Measurements from ENCODE around the gene BLOC1S1. TPM values are rescaled to one million over a fixed set of nuclear protein-coding genes. Genes with fewer than 3 reads are reported as not detected.

Gene BLOC1S1
- polyA plus RNA-seq, 1 donor (not counting 4 experiments of a cell fraction or from before 2014, with no cell fraction given) = 62.5 TPM

DNA sequence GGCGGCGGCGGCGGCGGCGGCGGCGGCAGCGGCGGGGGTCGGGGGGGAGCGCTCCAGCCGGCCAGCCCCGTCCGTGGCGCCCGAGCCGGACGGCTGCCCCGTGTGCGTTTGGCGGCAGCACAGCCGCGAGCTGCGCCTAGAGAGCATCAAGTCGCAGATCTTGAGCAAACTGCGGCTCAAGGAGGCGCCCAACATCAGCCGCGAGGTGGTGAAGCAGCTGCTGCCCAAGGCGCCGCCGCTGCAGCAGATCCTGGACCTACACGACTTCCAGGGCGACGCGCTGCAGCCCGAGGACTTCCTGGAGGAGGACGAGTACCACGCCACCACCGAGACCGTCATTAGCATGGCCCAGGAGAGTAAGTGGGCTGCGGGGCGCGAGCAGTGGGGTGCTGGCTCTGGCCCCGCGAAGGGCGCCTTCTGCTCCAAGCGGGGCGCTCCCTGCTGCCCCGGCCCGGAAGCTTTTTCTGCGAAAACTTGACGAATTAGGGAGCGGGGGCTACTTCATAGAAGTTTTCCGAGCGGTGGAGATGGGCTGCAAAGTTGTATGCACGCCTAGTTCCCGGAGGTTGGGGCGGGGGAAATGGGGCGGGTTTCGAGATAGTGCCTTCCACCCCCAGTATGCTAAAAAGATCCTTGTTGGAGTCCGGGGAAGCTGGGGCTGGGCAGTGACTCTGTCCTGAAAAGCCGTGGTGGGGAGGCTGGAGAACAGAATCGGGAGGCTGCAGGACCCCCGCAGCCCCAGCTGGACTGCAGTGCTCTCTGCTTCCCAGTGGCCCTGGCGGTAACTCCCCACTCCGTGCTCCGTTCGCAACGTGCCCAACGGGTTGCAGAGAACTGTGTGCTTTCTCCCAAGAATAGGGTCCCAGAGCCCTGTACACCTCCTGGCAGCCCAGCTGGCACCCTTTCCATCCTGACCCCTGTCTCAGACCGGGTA lies 27.8 kb downstream of the BLOC1S1 start:
- Histone ChIP-seq H3K27ac (ENCODE audit: control insufficient read depth, insufficient read depth, low read length) (no peak overlapping the region), H2AFZ (ENCODE audit: control insufficient read depth, low read length) (peak overlapping the region; percentile 85), H3K9ac (ENCODE audit: control insufficient read depth, extremely low read depth, insufficient read depth, low read length) (no peak overlapping the region), H3K27me3 (ENCODE audit: control insufficient read depth, extremely low read depth, insufficient read depth, low read length) (no peaks in the 10 kb centered on the region), H4K20me1 (ENCODE audit: control insufficient read depth, extremely low read depth, insufficient read depth, low read length) (no peaks in the 10 kb centered on the region), H3K79me2 (ENCODE audit: control insufficient read depth, insufficient read depth, low read length) (no peaks in the 10 kb centered on the region), H3K4me1 (ENCODE audit: control insufficient read depth, extremely low read depth, insufficient read depth, low read length) (peaks cover 8% of the 10 kb centered on the region), H3K4me3 (ENCODE audit: control insufficient read depth in 2 of 3, extremely low read depth in 1 of 3, insufficient read depth in 2 of 3, low read depth in 1 of 3, low read length in 3 of 3) (peak overlapping the region; percentile 57 to 74 (median 72)), H3K36me3 (ENCODE audit: control insufficient read depth in 2 of 2, extremely low read depth in 1 of 2, insufficient read depth in 2 of 2, low read length in 2 of 2) (peaks cover 0 to 1% of the 10 kb centered on the region in 2 experiments), H3K4me2 (ENCODE audit: control insufficient read depth, extremely low read depth, insufficient read depth, low read depth, low read length) (peak overlapping the region; percentile 89), H3K9me3 (ENCODE audit: control insufficient read depth, low read depth, low read length) (no peaks in the 10 kb centered on the region), H3K9me1 (ENCODE audit: control insufficient read depth, extremely low read depth, insufficient read depth, low read length) (no peaks in the 10 kb centered on the region)
- no peak for TF ChIP-seq EZH2 (IDR thresholded peaks at IDR 0.05; ENCODE audit: low read length)
- TF ChIP-seq, protein P1, sequence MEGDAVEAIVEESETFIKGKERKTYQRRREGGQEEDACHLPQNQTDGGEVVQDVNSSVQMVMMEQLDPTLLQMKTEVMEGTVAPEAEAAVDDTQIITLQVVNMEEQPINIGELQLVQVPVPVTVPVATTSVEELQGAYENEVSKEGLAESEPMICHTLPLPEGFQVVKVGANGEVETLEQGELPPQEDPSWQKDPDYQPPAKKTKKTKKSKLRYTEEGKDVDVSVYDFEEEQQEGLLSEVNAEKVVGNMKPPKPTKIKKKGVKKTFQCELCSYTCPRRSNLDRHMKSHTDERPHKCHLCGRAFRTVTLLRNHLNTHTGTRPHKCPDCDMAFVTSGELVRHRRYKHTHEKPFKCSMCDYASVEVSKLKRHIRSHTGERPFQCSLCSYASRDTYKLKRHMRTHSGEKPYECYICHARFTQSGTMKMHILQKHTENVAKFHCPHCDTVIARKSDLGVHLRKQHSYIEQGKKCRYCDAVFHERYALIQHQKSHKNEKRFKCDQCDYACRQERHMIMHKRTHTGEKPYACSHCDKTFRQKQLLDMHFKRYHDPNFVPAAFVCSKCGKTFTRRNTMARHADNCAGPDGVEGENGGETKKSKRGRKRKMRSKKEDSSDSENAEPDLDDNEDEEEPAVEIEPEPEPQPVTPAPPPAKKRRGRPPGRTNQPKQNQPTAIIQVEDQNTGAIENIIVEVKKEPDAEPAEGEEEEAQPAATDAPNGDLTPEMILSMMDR (optimal IDR thresholded peaks at IDR 0.05 in 1 of 3, IDR thresholded peaks at IDR 0.05 in 1 of 3, conservative IDR thresholded peaks at IDR 0.05 in 1 of 3; ENCODE audit: extremely low read depth in 1 of 3, insufficient read depth in 2 of 3, low read length in 3 of 3) = peak in 2 of 3 experiments; percentile 20 to 37
- dilution Hi-C loops (cut with MboI; ENCODE audit: extremely low pct_ligation_motif_present, low sequenced_read_pairs) = no loop called here
- no peak for DNase-seq (ENCODE audit: low read depth, low spot score)
- no peak for FAIRE-seq

- H3K79me2 ChIP-seq (ENCODE audit: control insufficient read depth, insufficient read depth, low read length) = no peaks in the 10 kb centered on the region
- no peaks in the 10 kb centered on the region for H4K20me1 ChIP-seq (ENCODE audit: control insufficient read depth, extremely low read depth, insufficient read depth, low read length)
- no peak overlapping the region for H3K9ac ChIP-seq (ENCODE audit: control insufficient read depth, extremely low read depth, insufficient read depth, low read length)
- peak overlapping the region; percentile 57 to 74 (median 72) for H3K4me3 ChIP-seq (ENCODE audit: control insufficient read depth in 2 of 3, extremely low read depth in 1 of 3, insufficient read depth in 2 of 3, low read depth in 1 of 3, low read length in 3 of 3)
- no peak for DNase-seq (ENCODE audit: low read depth, low spot score)
- peaks cover 0 to 1% of the 10 kb centered on the region in 2 experiments for H3K36me3 ChIP-seq (ENCODE audit: control insufficient read depth in 2 of 2, extremely low read depth in 1 of 2, insufficient read depth in 2 of 2, low read length in 2 of 2)
- H3K9me1 ChIP-seq (ENCODE audit: control insufficient read depth, extremely low read depth, insufficient read depth, low read length) = no peaks in the 10 kb centered on the region
- peaks cover 8% of the 10 kb centered on the region for H3K4me1 ChIP-seq (ENCODE audit: control insufficient read depth, extremely low read depth, insufficient read depth, low read length)
- peak; percentile 9 for FAIRE-seq
- no peak overlapping the region for H2AFZ ChIP-seq (ENCODE audit: control insufficient read depth, low read length)
- no peaks in the 10 kb centered on the region for H3K27me3 ChIP-seq (ENCODE audit: control insufficient read depth, extremely low read depth, insufficient read depth, low read length)
- H3K4me2 ChIP-seq (ENCODE audit: control insufficient read depth, extremely low read depth, insufficient read depth, low read depth, low read length) = peak overlapping the region; percentile 89
- no peaks in the 10 kb centered on the region for H3K9me3 ChIP-seq (ENCODE audit: control insufficient read depth, low read depth, low read length)
- TF ChIP-seq, protein P1 (optimal IDR thresholded peaks at IDR 0.05 in 1 of 3, IDR thresholded peaks at IDR 0.05 in 1 of 3, conservative IDR thresholded peaks at IDR 0.05 in 1 of 3; ENCODE audit: extremely low read depth in 1 of 3, insufficient read depth in 2 of 3, low read length in 3 of 3) = no peak
- no peak for TF ChIP-seq EZH2 (IDR thresholded peaks at IDR 0.05; ENCODE audit: low read length)
- dilution Hi-C loops (cut with MboI; ENCODE audit: extremely low pct_ligation_motif_present, low sequenced_read_pairs) = no loop called here
- no peak overlapping the region for H3K27ac ChIP-seq (ENCODE audit: control insufficient read depth, insufficient read depth, low read length)
Measured at GRCh38 chr12:55744340-55745030, 28.6 kb downstream of the BLOC1S1 start.

Data from keratinocyte (primary cell).